AG08395 (cell line): Measurements from ENCODE around the gene SCN9A.
A peak's percentile ranks its signal among the peaks of the same experiment; 100 is the strongest.
"Not testable (repeated sequence)": the region's sequence is repeated elsewhere in the genome, so short reads cannot be mapped to it uniquely, and the experiment has no call there.

ENCODE experiments used
- DNase-seq: peaks from one replicate; pipeline ENCODE4 v3.0.0; 2012; ENCODE audit warnings: mixed read lengths, low spot score

The SCN9A gene

GRCh38 chr2:166375736-166376487, at the start of gene SCN9A:
Gene SCN9A, minus strand, starts transcription at chr2:166375944. Its CDS starts 64,188 bp downstream, at chr2:166311756.
- DNase-seq = peak; percentile 53

DNA sequence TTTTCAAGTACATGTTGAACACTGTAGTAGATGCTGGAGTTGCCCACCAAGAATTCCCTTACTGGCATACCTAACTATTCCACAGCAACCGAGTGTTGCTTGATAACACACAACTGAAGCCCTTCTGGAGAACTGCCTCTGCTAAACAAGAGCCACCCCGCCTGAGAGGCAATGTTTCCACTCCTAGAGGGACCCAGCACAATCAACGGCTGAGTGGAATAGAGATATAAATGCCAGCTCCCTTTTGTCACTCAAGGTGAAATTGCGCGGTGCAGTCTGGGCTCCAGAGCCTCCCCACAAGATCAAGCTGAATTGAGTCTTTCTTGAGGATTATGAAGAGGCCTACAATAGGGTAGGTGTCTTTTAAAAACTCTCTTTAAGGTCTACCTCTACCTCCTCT, 49.1 kb upstream of the SCN9A start:
- no peak for DNase-seq

DNA sequence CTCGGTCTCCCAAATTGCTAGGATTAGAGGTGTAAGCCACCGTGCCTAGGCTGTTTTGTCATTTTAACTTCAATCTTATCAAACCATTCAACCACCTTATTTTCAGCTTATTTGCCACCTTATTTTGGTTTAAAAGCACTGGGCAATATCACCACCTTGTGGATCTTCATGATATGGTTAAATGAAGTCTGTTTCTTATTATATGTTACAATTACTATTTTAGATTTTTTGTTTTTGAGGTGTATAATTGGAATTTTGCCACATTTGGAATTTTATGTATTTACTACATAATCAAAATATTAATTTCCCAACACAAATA, 43.8 kb upstream of the SCN9A start:
- DNase-seq = peak; percentile 10

DNA sequence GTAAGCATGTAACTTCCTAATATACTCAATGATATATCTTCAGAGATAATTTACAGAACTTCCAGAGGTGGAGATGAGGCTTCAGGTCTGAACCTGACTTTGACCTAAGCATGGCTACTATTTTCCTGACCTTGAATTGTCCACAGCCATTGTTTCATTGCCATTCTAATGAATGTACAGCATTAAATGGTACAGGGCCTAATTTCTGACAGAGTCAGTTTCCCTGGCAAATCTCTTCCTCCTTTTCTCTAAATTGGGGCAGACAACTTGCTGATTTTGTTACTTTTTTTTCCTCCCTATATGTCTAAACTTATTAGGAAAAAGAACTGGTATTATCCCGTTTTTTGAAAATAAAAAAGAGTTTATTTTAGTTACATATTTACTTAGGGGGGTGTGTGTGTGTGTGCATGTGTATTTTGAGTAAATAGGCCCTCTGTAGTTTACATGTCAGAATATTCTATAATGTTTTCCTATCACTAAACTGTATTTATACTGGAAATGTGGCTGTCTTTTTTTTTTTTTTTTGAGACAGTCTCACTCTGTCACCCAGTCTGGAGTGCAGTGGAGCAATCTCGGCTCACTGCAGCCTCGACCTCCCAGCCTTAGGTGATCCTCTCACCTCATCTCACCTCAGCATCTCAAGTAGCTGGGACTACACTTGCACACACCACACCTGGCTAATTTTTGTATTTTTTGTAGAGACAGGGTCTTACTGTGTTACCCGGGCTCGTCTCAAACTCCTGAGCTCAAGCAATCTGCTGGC, 43.3 kb upstream of the SCN9A start:
- DNase-seq = no peak

DNA sequence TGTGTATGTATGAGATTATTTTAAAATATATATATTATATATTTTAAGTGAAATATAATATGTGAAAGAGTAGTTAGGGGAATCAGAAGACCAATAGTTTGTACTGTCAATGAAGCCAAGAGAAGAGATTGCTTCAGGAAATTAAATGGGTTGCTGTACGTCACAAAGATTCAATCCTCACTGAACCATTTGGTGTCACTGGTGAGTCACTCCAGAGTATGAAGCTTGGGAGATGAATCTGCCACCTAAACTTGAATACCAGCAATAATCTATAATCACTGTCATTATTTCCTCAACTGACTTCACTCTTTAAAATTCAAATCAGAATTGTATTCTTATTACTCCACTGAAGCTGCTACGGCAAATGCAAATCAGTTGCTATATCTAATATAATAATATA, 41.9 kb upstream of the SCN9A start:
- peak; percentile 7 for DNase-seq

DNA sequence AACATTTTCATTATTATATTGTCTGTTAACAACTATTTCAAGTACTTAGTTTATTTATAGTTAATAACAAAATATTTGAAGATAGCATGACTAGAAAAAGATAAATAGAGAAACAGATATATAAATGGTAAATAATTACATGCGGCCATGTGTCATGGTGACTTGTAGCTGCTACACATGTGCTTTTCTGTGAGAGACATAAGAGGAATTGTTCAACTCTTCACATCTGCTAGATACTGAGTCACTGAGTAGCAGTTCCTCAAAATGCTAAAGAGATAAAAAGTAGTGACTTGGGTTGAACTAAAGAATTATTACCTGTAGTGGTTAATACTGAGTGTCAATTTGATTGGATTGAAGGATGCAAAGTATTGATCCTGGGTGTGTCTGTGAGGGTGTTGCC, 37.5 kb upstream of the SCN9A start:
- DNase-seq = no peak

DNA sequence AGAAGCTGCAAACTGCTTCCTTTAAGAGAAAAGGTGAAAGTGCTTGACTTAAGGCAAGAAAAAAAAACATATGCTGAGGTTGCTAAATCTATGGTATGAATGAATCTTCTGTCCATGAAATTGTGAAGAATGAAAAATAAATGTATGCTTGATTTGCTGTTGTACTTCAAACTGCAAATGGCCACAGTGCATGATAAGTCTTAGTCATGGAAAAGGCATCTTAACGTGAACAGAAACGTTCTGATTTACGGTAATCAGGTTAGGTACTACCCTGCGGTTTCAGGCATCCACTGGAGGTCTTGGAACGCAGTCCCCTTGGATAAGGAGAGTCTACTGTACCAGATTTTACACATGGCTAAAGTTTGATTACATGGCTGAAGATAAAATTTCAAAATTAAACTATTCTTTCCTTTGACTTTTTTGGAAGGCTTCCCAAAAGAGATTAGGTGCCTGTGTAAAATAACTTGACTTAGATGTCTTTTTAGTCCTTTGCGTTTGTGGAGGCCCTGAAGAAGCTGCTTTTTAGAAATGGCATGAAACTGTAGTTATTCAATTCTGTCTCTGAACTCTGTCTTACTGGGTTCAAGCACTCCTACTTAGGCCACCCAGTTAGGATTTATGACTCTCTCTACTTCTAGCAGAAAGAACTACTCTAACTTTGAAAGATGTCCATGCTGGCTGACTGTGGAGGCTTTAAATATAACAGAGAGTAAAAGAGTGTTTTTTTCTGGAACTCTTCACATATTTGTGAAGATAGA, 35.9 kb upstream of the SCN9A start:
- no peak for DNase-seq

GRCh38 chr2:166410828-166411472, 35.2 kb upstream of the SCN9A start:
- DNase-seq = peak; percentile 49

GRCh38 chr2:166407746-166408145, 32.0 kb upstream of the SCN9A start:
- DNase-seq = not testable (repeated sequence)

GRCh38 chr2:166406374-166406773, 30.6 kb upstream of the SCN9A start:
- no peak for DNase-seq

DNA sequence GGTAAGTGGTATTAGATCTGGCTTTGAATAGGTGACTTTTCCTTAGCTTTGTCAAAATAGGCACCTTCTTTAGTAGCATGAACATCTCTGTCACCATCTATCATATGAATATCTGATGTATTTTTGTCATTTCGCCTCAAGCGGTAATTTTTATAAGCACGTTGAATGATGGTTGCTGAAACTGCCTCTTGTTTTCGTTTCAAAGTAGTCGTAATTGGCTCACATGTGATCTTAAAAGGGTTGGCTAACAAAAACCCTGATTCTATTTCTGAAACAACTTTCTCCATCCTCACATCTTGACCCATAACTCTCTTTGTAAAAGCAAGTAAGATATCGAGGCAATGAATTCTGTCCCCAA, 29.8 kb upstream of the SCN9A start:
- DNase-seq = no peak

DNA sequence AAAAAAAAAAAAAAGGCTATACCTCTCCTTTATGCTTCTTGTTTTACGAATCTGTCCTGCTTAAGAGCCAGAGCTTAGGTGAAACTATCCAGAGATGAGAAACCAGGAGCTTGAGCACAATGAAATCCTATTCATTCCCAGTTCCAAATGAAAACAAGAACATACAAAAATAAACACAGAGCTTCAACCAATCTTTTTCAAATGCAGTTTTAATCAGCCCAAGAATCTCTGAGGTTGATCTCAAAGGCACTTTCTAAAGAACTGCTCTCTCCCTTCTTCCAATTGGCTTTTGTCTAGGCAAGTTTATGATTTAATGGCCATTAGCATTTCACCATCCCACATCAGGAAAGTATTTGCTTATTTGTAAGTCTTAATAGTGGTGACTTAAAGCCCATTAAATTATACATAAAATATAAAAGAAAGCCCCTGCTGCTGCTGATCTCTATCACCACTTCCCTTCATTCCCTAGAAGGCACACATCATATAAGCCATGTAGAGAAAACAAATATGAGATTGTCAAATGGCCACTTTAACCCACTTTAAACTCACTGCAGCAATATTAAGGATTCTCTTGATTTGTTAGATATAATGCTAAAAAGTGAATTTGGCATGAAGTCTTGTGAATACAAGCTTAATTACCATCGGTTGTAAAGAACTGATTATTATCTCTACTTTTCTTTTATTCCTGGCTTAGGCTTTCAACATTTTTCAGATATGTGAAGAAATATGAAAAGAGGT, 29.3 kb upstream of the SCN9A start:
- DNase-seq = no peak

GRCh38 chr2:166394245-166394644, 18.5 kb upstream of the SCN9A start:
- no peak for DNase-seq

DNA sequence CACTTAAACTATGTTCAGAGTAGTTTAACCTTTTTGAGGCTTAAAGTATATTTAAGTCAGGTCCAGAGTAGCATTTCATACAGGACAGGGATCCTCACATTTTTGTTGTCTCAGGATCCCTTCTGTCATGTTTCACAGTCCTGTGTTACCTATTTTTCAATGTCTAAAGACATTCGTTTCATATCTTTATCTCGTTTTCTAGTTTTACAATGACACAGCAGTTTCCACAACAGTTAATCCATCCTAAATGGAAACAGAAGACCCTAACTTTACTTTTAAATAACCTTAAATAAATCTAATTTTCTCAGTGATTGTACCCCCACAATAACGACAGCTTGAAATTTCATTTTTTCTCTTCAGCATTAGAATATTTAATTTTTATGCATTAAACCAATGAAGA, 17.3 kb upstream of the SCN9A start:
- no peak for DNase-seq

DNA sequence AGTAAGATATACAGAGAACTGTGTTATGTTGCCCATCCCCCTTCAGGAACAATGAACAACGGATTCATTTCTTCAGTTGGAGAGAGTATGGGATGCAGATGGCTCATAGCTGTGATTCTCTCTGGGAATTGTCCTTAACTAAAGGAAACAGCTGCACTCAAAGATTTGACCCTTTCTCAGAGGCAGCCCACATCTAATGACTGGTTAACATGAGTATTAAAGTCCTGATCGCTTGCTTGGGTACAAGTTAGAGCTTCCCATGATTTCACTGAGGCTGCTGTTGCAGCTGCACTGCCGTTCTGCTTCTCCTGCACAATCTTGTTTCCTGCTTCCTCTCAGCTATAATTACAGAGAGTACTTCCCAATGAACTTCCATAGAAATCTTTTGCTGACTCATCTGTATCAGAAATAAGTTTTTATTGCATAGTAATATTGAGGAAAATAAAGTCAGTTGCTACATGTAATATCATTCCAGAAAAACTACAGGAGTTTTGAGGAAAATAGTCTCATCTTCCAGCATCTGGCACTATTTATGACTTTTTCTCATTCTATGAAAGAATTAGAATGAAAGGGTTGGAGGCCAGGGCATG, 12.8 kb upstream of the SCN9A start:
- DNase-seq = no peak

- DNase-seq = no peak
Observed at GRCh38 chr2:166385313-166385712, 9.6 kb upstream of the SCN9A start.

DNA sequence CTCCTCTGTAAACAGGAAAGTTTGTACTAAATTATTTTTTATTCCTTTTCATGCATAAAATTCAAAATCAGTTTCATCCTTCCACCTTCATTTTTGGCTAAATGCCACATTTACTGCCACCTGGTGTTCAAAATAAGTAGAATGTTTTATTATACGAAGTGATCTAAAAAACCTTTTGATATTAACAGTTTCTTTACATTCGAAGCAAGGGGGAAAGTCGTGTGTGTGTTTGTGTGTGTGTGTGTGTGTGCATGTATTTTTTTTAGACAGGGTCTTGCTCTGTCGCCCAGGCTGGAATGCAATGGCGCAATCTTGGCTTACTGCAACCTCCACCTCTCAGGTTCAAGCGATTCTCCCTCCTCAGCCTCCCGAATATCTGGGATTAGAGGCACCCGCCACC, 9.0 kb upstream of the SCN9A start:
- DNase-seq = peak; percentile 32

- no peak for DNase-seq
Observed at GRCh38 chr2:166382448-166382847, 6.7 kb upstream of the SCN9A start.

DNA sequence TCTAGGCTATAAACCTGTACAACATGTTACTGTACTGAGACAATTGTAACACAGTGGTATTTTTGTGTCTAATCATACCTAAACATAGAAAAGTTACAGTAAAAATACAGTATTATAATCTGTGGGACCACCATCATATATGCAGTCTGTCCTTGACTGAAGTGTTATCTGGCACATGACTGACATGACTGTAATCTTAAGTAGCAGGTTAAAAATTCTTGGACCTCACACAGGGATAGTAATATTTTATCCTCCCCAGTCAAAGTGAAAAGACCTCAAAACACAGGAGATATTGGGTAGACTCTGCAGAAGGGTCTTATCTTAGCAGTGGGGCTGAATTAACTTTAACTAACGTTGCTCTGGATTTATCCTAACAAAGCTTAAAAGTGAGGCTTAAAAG, 4.9 kb upstream of the SCN9A start:
- no peak for DNase-seq

GRCh38 chr2:166376873-166377272, 1.1 kb upstream of the SCN9A start:
- DNase-seq = no peak

- no peak for DNase-seq
Observed at GRCh38 chr2:166376488-166376828, 714 bp upstream of the SCN9A start.
